PFSK-1 (cell line): ENCODE results near the gene HYCC1.

Experiments used
- FOXP2 ChIP-seq: optimal IDR thresholded peaks from 2 replicates; pipeline ENCODE3; 2011; ENCODE audit warnings: borderline replicate concordance, control low read depth, inconsistent platforms; ENCODE audit not compliant: insufficient read depth; ENCODE audit errors: extremely low read length, extremely low read depth
- POLR2AphosphoS5 ChIP-seq: IDR thresholded peaks from 2 replicates; pipeline ENCODE4 v1.6.1; 2012; ENCODE audit warnings: low read depth, mild to moderate bottlenecking, control low read depth, low read length, moderate library complexity
- SIN3A ChIP-seq: IDR thresholded peaks from 2 replicates; pipeline ENCODE4 v1.6.1; 2012; ENCODE audit warnings: mild to moderate bottlenecking, low read length, moderate library complexity, borderline replicate concordance; ENCODE audit not compliant: insufficient read depth
- TAF1 ChIP-seq: IDR thresholded peaks from 2 replicates; pipeline ENCODE4 v1.6.1; 2012; ENCODE audit warnings: low read length, control low read depth, borderline replicate concordance; ENCODE audit not compliant: insufficient read depth
- TF ChIP-seq, protein P1 (sequence below), 2 experiments: IDR thresholded peaks; 2 replicates each; pipeline versions ENCODE4 v1.6.1 to v1.8.0; 2011 to 2012; ENCODE audit warnings: low read depth in 2 of 2, low read length in 2 of 2, control low read depth in 1 of 2, inconsistent platforms in 1 of 2, mild to moderate bottlenecking in 1 of 2, moderate library complexity in 1 of 2; ENCODE audit not compliant: insufficient read depth in 1 of 2

- TF ChIP-seq POLR2AphosphoS5, result no peak
- TF ChIP-seq SIN3A, result no peak
- no peak for TF ChIP-seq TAF1
- TF ChIP-seq, protein P1, sequence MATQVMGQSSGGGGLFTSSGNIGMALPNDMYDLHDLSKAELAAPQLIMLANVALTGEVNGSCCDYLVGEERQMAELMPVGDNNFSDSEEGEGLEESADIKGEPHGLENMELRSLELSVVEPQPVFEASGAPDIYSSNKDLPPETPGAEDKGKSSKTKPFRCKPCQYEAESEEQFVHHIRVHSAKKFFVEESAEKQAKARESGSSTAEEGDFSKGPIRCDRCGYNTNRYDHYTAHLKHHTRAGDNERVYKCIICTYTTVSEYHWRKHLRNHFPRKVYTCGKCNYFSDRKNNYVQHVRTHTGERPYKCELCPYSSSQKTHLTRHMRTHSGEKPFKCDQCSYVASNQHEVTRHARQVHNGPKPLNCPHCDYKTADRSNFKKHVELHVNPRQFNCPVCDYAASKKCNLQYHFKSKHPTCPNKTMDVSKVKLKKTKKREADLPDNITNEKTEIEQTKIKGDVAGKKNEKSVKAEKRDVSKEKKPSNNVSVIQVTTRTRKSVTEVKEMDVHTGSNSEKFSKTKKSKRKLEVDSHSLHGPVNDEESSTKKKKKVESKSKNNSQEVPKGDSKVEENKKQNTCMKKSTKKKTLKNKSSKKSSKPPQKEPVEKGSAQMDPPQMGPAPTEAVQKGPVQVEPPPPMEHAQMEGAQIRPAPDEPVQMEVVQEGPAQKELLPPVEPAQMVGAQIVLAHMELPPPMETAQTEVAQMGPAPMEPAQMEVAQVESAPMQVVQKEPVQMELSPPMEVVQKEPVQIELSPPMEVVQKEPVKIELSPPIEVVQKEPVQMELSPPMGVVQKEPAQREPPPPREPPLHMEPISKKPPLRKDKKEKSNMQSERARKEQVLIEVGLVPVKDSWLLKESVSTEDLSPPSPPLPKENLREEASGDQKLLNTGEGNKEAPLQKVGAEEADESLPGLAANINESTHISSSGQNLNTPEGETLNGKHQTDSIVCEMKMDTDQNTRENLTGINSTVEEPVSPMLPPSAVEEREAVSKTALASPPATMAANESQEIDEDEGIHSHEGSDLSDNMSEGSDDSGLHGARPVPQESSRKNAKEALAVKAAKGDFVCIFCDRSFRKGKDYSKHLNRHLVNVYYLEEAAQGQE (IDR thresholded peaks at IDR 0.05; ENCODE audit: insufficient read depth in 1 of 2, low read depth in 2 of 2, low read length in 2 of 2), result no peak
- no peak for TF ChIP-seq FOXP2
Measured at GRCh38 chr7:22980422-22980821, 33.5 kb downstream of the HYCC1 start.
